BLaER1 treated with 17β-estradiol and CSF1 and Interleukin-3, amounts not matched to agents 10 nM and 100 nM (cell line): ENCODE measurements around the gene SLC39A3.

ENCODE experiments used
- H3K27ac ChIP-seq, 11 experiments: shearing (Covaris generic); formaldehyde crosslinking; 2 replicates each; pipeline ENCODE4 v1.8.1; 2022
- H3K27me3 ChIP-seq, 11 experiments: shearing (Covaris generic); formaldehyde crosslinking; 2 replicates each; pipeline ENCODE4 v1.8.1; 2022
- H3K36me3 ChIP-seq, 11 experiments: shearing (Covaris generic); formaldehyde crosslinking; 2 replicates each; pipeline ENCODE4 v1.8.1; 2022
- H3K4me1 ChIP-seq, 10 experiments: shearing (Covaris generic); formaldehyde crosslinking; 2 replicates each; pipeline ENCODE4 v1.8.1; 2022
- H3K4me2 ChIP-seq, 11 experiments: shearing (Covaris generic); formaldehyde crosslinking; 2 replicates each; pipeline ENCODE4 v1.8.1; 2022
- H3K4me3 ChIP-seq, 10 experiments: shearing (Covaris generic); formaldehyde crosslinking; 2 replicates each; pipeline ENCODE4 v1.8.1; 2022
- H3K9ac ChIP-seq, 11 experiments: shearing (Covaris generic); formaldehyde crosslinking; 2 replicates each; pipeline ENCODE4 v1.8.1; 2022
- H3K9me3 ChIP-seq, 11 experiments: shearing (Covaris generic); formaldehyde crosslinking; replicated peaks in 1 of 11; 2 replicates each; pipeline ENCODE4 v1.8.1; 2022
- H4K20me1 ChIP-seq, 11 experiments: shearing (Covaris generic); formaldehyde crosslinking; 2 replicates each; pipeline ENCODE4 v1.8.1; 2022
- Cebpa-rat ChIP-seq, 11 experiments: shearing (Covaris generic); IDR thresholded peaks; 2 replicates each; pipeline ENCODE4 v1.8.1; 2022

Gene SLC39A3

GRCh38 chr19:2720777-2721569 is 18.8 kb downstream of the SLC39A3 start, which contains the start of gene DIRAS1:
TSS of gene DIRAS1 (minus strand) at chr19:2721372. CDS start at chr19:2717806, 3,566 bp downstream.
- peaks cover 0 to 29% (median 12%) of the 10 kb centered on the region in 11 experiments; a peak in 8 of 22 replicates for H4K20me1 ChIP-seq
- peak within 1 kb of the TSS; percentile 97 to 100 (median 99) for H3K4me2 ChIP-seq
- H3K4me3 ChIP-seq: peak within 1 kb of the TSS; percentile 69 to 79 (median 72)
- H3K36me3 ChIP-seq: peaks cover 7 to 31% (median 22%) of the 10 kb centered on the region in 11 experiments
- peak within 1 kb of the TSS; percentile 75 to 87 (median 83) for H3K9ac ChIP-seq
- H3K27me3 ChIP-seq: peaks cover 0 to 1% (median 0%) of the 10 kb centered on the region in 11 experiments; a peak in 5 of 22 replicates
- TF ChIP-seq Cebpa-rat (IDR thresholded peaks at IDR 0.05): no peak
- H3K4me1 ChIP-seq: peaks cover 36 to 66% (median 59%) of the 10 kb centered on the region in 10 experiments
- peaks cover 4 to 12% (median 7%) of the 10 kb centered on the region in 11 experiments for H3K9me3 ChIP-seq
- peak within 1 kb of the TSS; percentile 58 to 81 (median 71) for H3K27ac ChIP-seq

- H3K27me3 ChIP-seq: no peaks in the 10 kb centered on the region; a peak in 1 of 22 replicates
- no peak for TF ChIP-seq Cebpa-rat (IDR thresholded peaks at IDR 0.05)
- H4K20me1 ChIP-seq: peaks cover 0 to 29% (median 12%) of the 10 kb centered on the region in 11 experiments; a peak in 8 of 22 replicates
- peaks cover 16 to 39% (median 31%) of the 10 kb centered on the region in 11 experiments for H3K36me3 ChIP-seq
- peak overlapping the region; percentile 97 to 100 (median 99) for H3K4me2 ChIP-seq
- H3K9me3 ChIP-seq: peaks cover 13 to 20% (median 15%) of the 10 kb centered on the region in 11 experiments
- H3K4me1 ChIP-seq: peaks cover 36 to 58% (median 52%) of the 10 kb centered on the region in 10 experiments
- peak overlapping the region; percentile 75 to 87 (median 83) for H3K9ac ChIP-seq
- H3K4me3 ChIP-seq: peak overlapping the region; percentile 69 to 79 (median 72)
- H3K27ac ChIP-seq: peak overlapping the region; percentile 49 to 81 (median 71); a peak in 21 of 22 replicates
These were observed 19.7 kb downstream of the SLC39A3 start for GRCh38 chr19:2719920-2720776.

- Histone ChIP-seq H3K9me3 (peaks cover 15 to 26% (median 20%) of the 10 kb centered on the region in 11 experiments), H3K4me3 (peak overlapping the region in 4 of 10 experiments; percentile 71 to 79 (median 73); a peak in 4 of 20 replicates), H4K20me1 (peaks cover 0 to 29% (median 12%) of the 10 kb centered on the region in 11 experiments; a peak in 8 of 22 replicates), H3K9ac (peak overlapping the region in 10 of 11 experiments; percentile 75 to 87 (median 84); a peak in 14 of 22 replicates), H3K27ac (peak overlapping the region in 3 of 11 experiments; percentile 36 to 81 (median 47); a peak in 3 of 22 replicates), H3K4me1 (peaks cover 36 to 52% (median 47%) of the 10 kb centered on the region in 10 experiments), H3K4me2 (peak overlapping the region; percentile 97 to 100 (median 99)), H3K36me3 (peaks cover 18 to 45% (median 34%) of the 10 kb centered on the region in 11 experiments), H3K27me3 (no peaks in the 10 kb centered on the region; a peak in 1 of 22 replicates)
- no peak for TF ChIP-seq Cebpa-rat (IDR thresholded peaks at IDR 0.05)
These were observed 20.5 kb downstream of the SLC39A3 start for GRCh38 chr19:2719232-2719735.

- Histone ChIP-seq H3K9me3 (peaks cover 15 to 26% (median 20%) of the 10 kb centered on the region in 11 experiments), H3K27ac (no peak overlapping the region), H4K20me1 (peaks cover 0 to 29% (median 10%) of the 10 kb centered on the region in 11 experiments; a peak in 8 of 22 replicates), H3K4me3 (no peak overlapping the region), H3K9ac (no peak overlapping the region; a peak in 1 of 22 replicates), H3K27me3 (no peaks in the 10 kb centered on the region; a peak in 1 of 22 replicates), H3K4me2 (no peak overlapping the region), H3K36me3 (peaks cover 18 to 45% (median 34%) of the 10 kb centered on the region in 11 experiments), H3K4me1 (peaks cover 24 to 40% (median 34%) of the 10 kb centered on the region in 10 experiments)
- TF ChIP-seq Cebpa-rat (IDR thresholded peaks at IDR 0.05): no peak
These were observed 21.9 kb downstream of the SLC39A3 start for GRCh38 chr19:2717638-2718541.

GRCh38 chr19:2716722-2717637 is 22.8 kb downstream of the SLC39A3 start:
- Histone ChIP-seq H3K27me3 (no peaks in the 10 kb centered on the region; a peak in 1 of 22 replicates), H3K27ac (no peak overlapping the region), H3K36me3 (peaks cover 18 to 45% (median 34%) of the 10 kb centered on the region in 11 experiments), H3K9ac (no peak overlapping the region), H3K4me3 (no peak overlapping the region), H3K4me1 (peaks cover 22 to 40% (median 34%) of the 10 kb centered on the region in 10 experiments), H4K20me1 (peaks cover 0 to 29% (median 10%) of the 10 kb centered on the region in 11 experiments; a peak in 8 of 22 replicates), H3K9me3 (peaks cover 15 to 26% (median 20%) of the 10 kb centered on the region in 11 experiments), H3K4me2 (no peak overlapping the region)
- no peak for TF ChIP-seq Cebpa-rat (IDR thresholded peaks at IDR 0.05)

- H3K4me2 ChIP-seq: no peak overlapping the region
- peaks cover 18 to 45% (median 34%) of the 10 kb centered on the region in 11 experiments for H3K36me3 ChIP-seq
- H3K4me1 ChIP-seq: peaks cover 23 to 41% (median 35%) of the 10 kb centered on the region in 10 experiments
- no peak overlapping the region for H3K4me3 ChIP-seq
- TF ChIP-seq Cebpa-rat (IDR thresholded peaks at IDR 0.05): no peak
- no peaks in the 10 kb centered on the region for H3K27me3 ChIP-seq
- peaks cover 15 to 26% (median 20%) of the 10 kb centered on the region in 11 experiments for H3K9me3 ChIP-seq
- no peak overlapping the region for H3K9ac ChIP-seq
- peaks cover 0 to 29% (median 10%) of the 10 kb centered on the region in 11 experiments; a peak in 8 of 22 replicates for H4K20me1 ChIP-seq
- no peak overlapping the region for H3K27ac ChIP-seq
These were observed 23.6 kb downstream of the SLC39A3 start for GRCh38 chr19:2716275-2716650.
